Measurements from ENCODE around the gene PRDM1.

Gene PRDM1

GRCh38 chr6:106126482-106126881, 40.3 kb downstream of the PRDM1 start:
- Histone ChIP-seq H3K27me3 (ENCODE audit: insufficient read depth, low read length, poor library complexity, severe bottlenecking) (no peaks in the 10 kb centered on the region), H3F3A (ENCODE audit: low read depth) (no peaks in the 10 kb centered on the region), H4K20me1 (ENCODE audit: insufficient read depth, low read length, poor library complexity, severe bottlenecking) (no peaks in the 10 kb centered on the region), H3K4me3 (ENCODE audit: low read length, poor library complexity, severe bottlenecking) (no peak overlapping the region), H2AFZ (ENCODE audit: low read length) (peak overlapping the region; percentile 22; the same call in 1 of the 2 replicates), H3K79me2 (ENCODE audit: insufficient read depth, low read length) (no peaks in the 10 kb centered on the region), H3K9me3 (ENCODE audit: insufficient read depth, low read depth, low read length) (no peaks in the 10 kb centered on the region), H3K36me3 (ENCODE audit: insufficient read depth, low read length) (no peaks in the 10 kb centered on the region), H3K9ac (ENCODE audit: low read depth, low read length, poor library complexity, severe bottlenecking) (no peak overlapping the region), H3K9me2 (replicated peaks; ENCODE audit: low read depth, low read length) (no peaks in the 10 kb centered on the region), H3K4me2 (ENCODE audit: low read depth, low read length, poor library complexity, severe bottlenecking) (no peak overlapping the region), H3K4me1 (ENCODE audit: insufficient read depth, low read length, poor library complexity, severe bottlenecking) (peaks cover 4% of the 10 kb centered on the region)
- TF ChIP-seq EZH2phosphoT487 (IDR thresholded peaks at IDR 0.05; ENCODE audit: borderline replicate concordance), result no peak
- no peak for TF ChIP-seq CTCF (conservative IDR thresholded peaks at IDR 0.05; ENCODE audit: low read length)

- no peak overlapping the region for H3K4me2 ChIP-seq (ENCODE audit: low read depth, low read length, poor library complexity, severe bottlenecking)
- no peak overlapping the region for H3K4me3 ChIP-seq (ENCODE audit: low read length, poor library complexity, severe bottlenecking)
- peak overlapping the region; percentile 14 for H2AFZ ChIP-seq (ENCODE audit: low read length)
- no peaks in the 10 kb centered on the region for H3K36me3 ChIP-seq (ENCODE audit: insufficient read depth, low read length)
- no peaks in the 10 kb centered on the region for H4K20me1 ChIP-seq (ENCODE audit: insufficient read depth, low read length, poor library complexity, severe bottlenecking)
- H3K79me2 ChIP-seq (ENCODE audit: insufficient read depth, low read length), result no peaks in the 10 kb centered on the region
- H3F3A ChIP-seq (ENCODE audit: low read depth), result no peaks in the 10 kb centered on the region
- no peaks in the 10 kb centered on the region for H3K4me1 ChIP-seq (ENCODE audit: insufficient read depth, low read length, poor library complexity, severe bottlenecking)
- H3K9ac ChIP-seq (ENCODE audit: low read depth, low read length, poor library complexity, severe bottlenecking), result no peak overlapping the region
- no peaks in the 10 kb centered on the region for H3K9me2 ChIP-seq (replicated peaks; ENCODE audit: low read depth, low read length)
- no peak for TF ChIP-seq CTCF (conservative IDR thresholded peaks at IDR 0.05; ENCODE audit: low read length)
- no peak for TF ChIP-seq EZH2phosphoT487 (IDR thresholded peaks at IDR 0.05; ENCODE audit: borderline replicate concordance)
- H3K9me3 ChIP-seq (ENCODE audit: insufficient read depth, low read depth, low read length), result no peaks in the 10 kb centered on the region
- no peaks in the 10 kb centered on the region for H3K27me3 ChIP-seq (ENCODE audit: insufficient read depth, low read length, poor library complexity, severe bottlenecking)
Measured at GRCh38 chr6:106128981-106129781, 43.0 kb downstream of the PRDM1 start.

- H3K9me3 ChIP-seq (ENCODE audit: insufficient read depth, low read depth, low read length), result no peaks in the 10 kb centered on the region
- no peak overlapping the region for H2AFZ ChIP-seq (ENCODE audit: low read length)
- no peak overlapping the region for H3K4me3 ChIP-seq (ENCODE audit: low read length, poor library complexity, severe bottlenecking)
- no peaks in the 10 kb centered on the region for H3K36me3 ChIP-seq (ENCODE audit: insufficient read depth, low read length)
- H3K4me1 ChIP-seq (ENCODE audit: insufficient read depth, low read length, poor library complexity, severe bottlenecking), result no peaks in the 10 kb centered on the region
- H3K9ac ChIP-seq (ENCODE audit: low read depth, low read length, poor library complexity, severe bottlenecking), result no peak overlapping the region
- H3K27me3 ChIP-seq (ENCODE audit: insufficient read depth, low read length, poor library complexity, severe bottlenecking), result no peaks in the 10 kb centered on the region
- H3K4me2 ChIP-seq (ENCODE audit: low read depth, low read length, poor library complexity, severe bottlenecking), result no peak overlapping the region
- H3F3A ChIP-seq (ENCODE audit: low read depth), result no peaks in the 10 kb centered on the region
- H3K79me2 ChIP-seq (ENCODE audit: insufficient read depth, low read length), result no peaks in the 10 kb centered on the region
- H4K20me1 ChIP-seq (ENCODE audit: insufficient read depth, low read length, poor library complexity, severe bottlenecking), result no peaks in the 10 kb centered on the region
- H3K9me2 ChIP-seq (replicated peaks; ENCODE audit: low read depth, low read length), result no peaks in the 10 kb centered on the region
- no peak for TF ChIP-seq EZH2phosphoT487 (IDR thresholded peaks at IDR 0.05; ENCODE audit: borderline replicate concordance)
- TF ChIP-seq CTCF (conservative IDR thresholded peaks at IDR 0.05; ENCODE audit: low read length), result no peak
Measured at GRCh38 chr6:106132153-106132698, 46.1 kb downstream of the PRDM1 start.

All from Loucy (cell line).